HepG2 (cell line): ENCODE measurements around the gene RNF10.

Experiments used
- TBL1XR1 ChIP-seq: fragments of 150-350 bp; IDR thresholded peaks from 2 replicates; pipeline ENCODE4 v1.6.1; 2014; ENCODE audit warnings: borderline replicate concordance, low read length; ENCODE audit not compliant: partially characterized antibody
- TF ChIP-seq, protein P1 (sequence below): sonication (generic); formaldehyde crosslinking; IDR thresholded peaks from 2 replicates; pipeline ENCODE4 v1.5.0; 2020; ENCODE audit warnings: mild to moderate bottlenecking, missing genetic modification reagents
- TF ChIP-seq, protein P2 (sequence below): sonication (generic); formaldehyde crosslinking; IDR thresholded peaks from 2 replicates; pipeline ENCODE4 v1.5.0; 2020; ENCODE audit warnings: mild to moderate bottlenecking, missing genetic modification reagents, moderate library complexity
- TF ChIP-seq, protein P3 (sequence below): sonication (generic); formaldehyde crosslinking; IDR thresholded peaks from 2 replicates; pipeline ENCODE4 v1.4.0; 2020; ENCODE audit warnings: low read depth, mild to moderate bottlenecking, missing genetic modification reagents
- TF ChIP-seq, protein P4 (sequence below): fragments of 450-650 bp; IDR thresholded peaks from 2 replicates; pipeline ENCODE4 v1.6.1; 2017; ENCODE audit warnings: mild to moderate bottlenecking

DNA sequence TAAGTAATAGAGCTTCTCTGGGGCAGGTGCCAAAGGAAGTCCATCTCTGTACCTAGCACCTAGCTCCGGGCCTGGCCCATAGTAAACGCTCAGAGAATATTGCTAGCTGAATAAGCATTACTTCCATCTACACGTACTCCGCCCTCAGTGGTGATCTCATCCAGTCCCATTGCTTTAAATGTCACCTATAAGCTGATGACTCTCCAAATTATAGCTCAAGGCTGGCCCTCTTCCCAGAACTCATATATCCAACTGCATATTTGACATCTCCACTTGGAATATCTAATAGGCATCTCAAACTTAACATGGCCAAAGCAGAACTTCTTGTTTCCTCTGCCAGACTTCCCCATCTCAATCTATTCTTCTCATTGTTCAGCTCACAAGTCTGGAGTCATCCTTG lies 45.1 kb upstream of the RNF10 start:
- TF ChIP-seq, protein P1, sequence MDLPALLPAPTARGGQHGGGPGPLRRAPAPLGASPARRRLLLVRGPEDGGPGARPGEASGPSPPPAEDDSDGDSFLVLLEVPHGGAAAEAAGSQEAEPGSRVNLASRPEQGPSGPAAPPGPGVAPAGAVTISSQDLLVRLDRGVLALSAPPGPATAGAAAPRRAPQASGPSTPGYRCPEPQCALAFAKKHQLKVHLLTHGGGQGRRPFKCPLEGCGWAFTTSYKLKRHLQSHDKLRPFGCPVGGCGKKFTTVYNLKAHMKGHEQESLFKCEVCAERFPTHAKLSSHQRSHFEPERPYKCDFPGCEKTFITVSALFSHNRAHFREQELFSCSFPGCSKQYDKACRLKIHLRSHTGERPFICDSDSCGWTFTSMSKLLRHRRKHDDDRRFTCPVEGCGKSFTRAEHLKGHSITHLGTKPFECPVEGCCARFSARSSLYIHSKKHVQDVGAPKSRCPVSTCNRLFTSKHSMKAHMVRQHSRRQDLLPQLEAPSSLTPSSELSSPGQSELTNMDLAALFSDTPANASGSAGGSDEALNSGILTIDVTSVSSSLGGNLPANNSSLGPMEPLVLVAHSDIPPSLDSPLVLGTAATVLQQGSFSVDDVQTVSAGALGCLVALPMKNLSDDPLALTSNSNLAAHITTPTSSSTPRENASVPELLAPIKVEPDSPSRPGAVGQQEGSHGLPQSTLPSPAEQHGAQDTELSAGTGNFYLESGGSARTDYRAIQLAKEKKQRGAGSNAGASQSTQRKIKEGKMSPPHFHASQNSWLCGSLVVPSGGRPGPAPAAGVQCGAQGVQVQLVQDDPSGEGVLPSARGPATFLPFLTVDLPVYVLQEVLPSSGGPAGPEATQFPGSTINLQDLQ (CRISPR knock-in tag), result no peak
- no peak for TF ChIP-seq TBL1XR1
- TF ChIP-seq, protein P2, sequence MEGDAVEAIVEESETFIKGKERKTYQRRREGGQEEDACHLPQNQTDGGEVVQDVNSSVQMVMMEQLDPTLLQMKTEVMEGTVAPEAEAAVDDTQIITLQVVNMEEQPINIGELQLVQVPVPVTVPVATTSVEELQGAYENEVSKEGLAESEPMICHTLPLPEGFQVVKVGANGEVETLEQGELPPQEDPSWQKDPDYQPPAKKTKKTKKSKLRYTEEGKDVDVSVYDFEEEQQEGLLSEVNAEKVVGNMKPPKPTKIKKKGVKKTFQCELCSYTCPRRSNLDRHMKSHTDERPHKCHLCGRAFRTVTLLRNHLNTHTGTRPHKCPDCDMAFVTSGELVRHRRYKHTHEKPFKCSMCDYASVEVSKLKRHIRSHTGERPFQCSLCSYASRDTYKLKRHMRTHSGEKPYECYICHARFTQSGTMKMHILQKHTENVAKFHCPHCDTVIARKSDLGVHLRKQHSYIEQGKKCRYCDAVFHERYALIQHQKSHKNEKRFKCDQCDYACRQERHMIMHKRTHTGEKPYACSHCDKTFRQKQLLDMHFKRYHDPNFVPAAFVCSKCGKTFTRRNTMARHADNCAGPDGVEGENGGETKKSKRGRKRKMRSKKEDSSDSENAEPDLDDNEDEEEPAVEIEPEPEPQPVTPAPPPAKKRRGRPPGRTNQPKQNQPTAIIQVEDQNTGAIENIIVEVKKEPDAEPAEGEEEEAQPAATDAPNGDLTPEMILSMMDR, result no peak
- TF ChIP-seq, protein P3, sequence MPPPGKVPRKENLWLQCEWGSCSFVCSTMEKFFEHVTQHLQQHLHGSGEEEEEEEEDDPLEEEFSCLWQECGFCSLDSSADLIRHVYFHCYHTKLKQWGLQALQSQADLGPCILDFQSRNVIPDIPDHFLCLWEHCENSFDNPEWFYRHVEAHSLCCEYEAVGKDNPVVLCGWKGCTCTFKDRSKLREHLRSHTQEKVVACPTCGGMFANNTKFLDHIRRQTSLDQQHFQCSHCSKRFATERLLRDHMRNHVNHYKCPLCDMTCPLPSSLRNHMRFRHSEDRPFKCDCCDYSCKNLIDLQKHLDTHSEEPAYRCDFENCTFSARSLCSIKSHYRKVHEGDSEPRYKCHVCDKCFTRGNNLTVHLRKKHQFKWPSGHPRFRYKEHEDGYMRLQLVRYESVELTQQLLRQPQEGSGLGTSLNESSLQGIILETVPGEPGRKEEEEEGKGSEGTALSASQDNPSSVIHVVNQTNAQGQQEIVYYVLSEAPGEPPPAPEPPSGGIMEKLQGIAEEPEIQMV, result no peak
- TF ChIP-seq, protein P4, sequence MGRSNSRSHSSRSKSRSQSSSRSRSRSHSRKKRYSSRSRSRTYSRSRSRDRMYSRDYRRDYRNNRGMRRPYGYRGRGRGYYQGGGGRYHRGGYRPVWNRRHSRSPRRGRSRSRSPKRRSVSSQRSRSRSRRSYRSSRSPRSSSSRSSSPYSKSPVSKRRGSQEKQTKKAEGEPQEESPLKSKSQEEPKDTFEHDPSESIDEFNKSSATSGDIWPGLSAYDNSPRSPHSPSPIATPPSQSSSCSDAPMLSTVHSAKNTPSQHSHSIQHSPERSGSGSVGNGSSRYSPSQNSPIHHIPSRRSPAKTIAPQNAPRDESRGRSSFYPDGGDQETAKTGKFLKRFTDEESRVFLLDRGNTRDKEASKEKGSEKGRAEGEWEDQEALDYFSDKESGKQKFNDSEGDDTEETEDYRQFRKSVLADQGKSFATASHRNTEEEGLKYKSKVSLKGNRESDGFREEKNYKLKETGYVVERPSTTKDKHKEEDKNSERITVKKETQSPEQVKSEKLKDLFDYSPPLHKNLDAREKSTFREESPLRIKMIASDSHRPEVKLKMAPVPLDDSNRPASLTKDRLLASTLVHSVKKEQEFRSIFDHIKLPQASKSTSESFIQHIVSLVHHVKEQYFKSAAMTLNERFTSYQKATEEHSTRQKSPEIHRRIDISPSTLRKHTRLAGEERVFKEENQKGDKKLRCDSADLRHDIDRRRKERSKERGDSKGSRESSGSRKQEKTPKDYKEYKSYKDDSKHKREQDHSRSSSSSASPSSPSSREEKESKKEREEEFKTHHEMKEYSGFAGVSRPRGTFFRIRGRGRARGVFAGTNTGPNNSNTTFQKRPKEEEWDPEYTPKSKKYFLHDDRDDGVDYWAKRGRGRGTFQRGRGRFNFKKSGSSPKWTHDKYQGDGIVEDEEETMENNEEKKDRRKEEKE, result no peak
